Skin epidermis (tissue), 12 donors: ENCODE data around the gene NEK11.

ENCODE experiments used
- H3K27ac ChIP-seq, 21 experiments: fragments of 200-600 bp; sonication (generic) in 11 of 21; one replicate each; pipeline ENCODE4 v1.5.0; 2020; ENCODE audit warnings: mild to moderate bottlenecking in 3 of 21, inconsistent platforms in 2 of 21, moderate library complexity in 2 of 21
- H3K4me3 ChIP-seq, 7 experiments: fragments of 200-600 bp; sonication (generic) in 2 of 7; one replicate each; pipeline ENCODE4 v1.5.0; 2020; ENCODE audit warnings: inconsistent platforms in 2 of 7, mild to moderate bottlenecking in 2 of 7, moderate library complexity in 1 of 7

Gene NEK11

GRCh38 chr3:131200636-131201199 lies 174.0 kb downstream of the NEK11 start:
- H3K4me3 ChIP-seq: no peak overlapping the region
- no peak overlapping the region for H3K27ac ChIP-seq

DNA sequence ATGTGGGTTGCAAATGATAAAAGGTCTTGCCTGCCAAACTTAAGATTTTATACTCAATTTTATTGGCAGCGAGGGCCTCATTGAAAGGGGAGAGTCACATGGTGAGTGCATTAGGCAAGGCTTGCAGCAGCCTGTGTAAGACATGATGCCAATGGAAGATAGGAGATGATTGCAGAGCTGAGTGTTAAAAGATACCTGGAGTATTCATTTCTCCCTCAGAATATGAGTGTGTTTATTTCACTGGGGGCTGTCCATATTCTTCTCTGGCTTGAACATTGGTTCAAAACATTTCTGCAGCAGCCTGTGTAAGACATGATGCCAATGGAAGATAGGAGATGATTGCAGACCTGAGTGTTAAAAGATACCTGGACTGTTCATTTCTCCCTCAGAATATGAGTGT lies 189.7 kb downstream of the NEK11 start:
- Histone ChIP-seq H3K4me3 (no peak overlapping the region), H3K27ac (no peak overlapping the region)

- no peak overlapping the region for H3K27ac ChIP-seq
- H3K4me3 ChIP-seq: no peak overlapping the region
These were observed 190.1 kb downstream of the NEK11 start for GRCh38 chr3:131216801-131217200.

- Histone ChIP-seq H3K4me3 (no peak overlapping the region), H3K27ac (no peak overlapping the region)
These were observed 190.6 kb downstream of the NEK11 start for GRCh38 chr3:131217296-131217741.

- H3K27ac ChIP-seq: no peak overlapping the region
These were observed 191.5 kb downstream of the NEK11 start for GRCh38 chr3:131218196-131218595.

GRCh38 chr3:131221731-131222130 lies 195.1 kb downstream of the NEK11 start:
- no peak overlapping the region for H3K27ac ChIP-seq
- H3K4me3 ChIP-seq: no peak overlapping the region

More at GRCh38 chr3:131218196-131218595, 191.5 kb downstream of the NEK11 start:
- H3K4me3 ChIP-seq: no peak overlapping the region

DNA sequence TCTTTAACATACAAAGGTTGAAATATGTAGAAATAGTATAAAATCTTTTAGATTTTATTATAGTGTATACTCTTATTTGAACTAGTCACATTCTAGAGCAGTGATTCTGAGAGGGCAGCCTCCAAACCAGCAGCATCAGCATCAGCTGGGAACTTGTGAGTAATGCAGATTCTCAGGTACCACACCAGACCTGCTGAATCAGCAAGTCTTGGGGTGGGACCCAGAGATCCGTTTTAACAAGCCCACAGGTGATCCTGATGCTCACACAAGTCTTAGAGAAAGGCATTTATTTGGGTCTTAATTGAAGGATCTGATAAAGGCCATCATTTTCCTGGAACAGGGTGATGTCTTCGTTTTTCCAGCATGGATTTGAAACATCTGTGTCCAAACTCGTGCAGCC lies 195.9 kb downstream of the NEK11 start:
- Histone ChIP-seq H3K4me3 (no peak overlapping the region), H3K27ac (no peak overlapping the region)

GRCh38 chr3:131223373-131224289 lies 197.0 kb downstream of the NEK11 start:
- Histone ChIP-seq H3K4me3 (no peak overlapping the region), H3K27ac (no peak overlapping the region)

GRCh38 chr3:131224886-131225550 lies 198.3 kb downstream of the NEK11 start:
- Histone ChIP-seq H3K27ac (no peak overlapping the region), H3K4me3 (no peak overlapping the region)

- no peak overlapping the region for H3K27ac ChIP-seq
- H3K4me3 ChIP-seq: no peak overlapping the region
These were observed 201.8 kb downstream of the NEK11 start for GRCh38 chr3:131228522-131228921.

- H3K4me3 ChIP-seq: no peak overlapping the region
- no peak overlapping the region for H3K27ac ChIP-seq
These were observed 205.2 kb downstream of the NEK11 start for GRCh38 chr3:131231710-131232389.

GRCh38 chr3:131232711-131233267 lies 206.1 kb downstream of the NEK11 start:
- Histone ChIP-seq H3K4me3 (no peak overlapping the region), H3K27ac (no peak overlapping the region)

GRCh38 chr3:131233900-131234668 lies 207.4 kb downstream of the NEK11 start:
- H3K27ac ChIP-seq: no peak overlapping the region
- H3K4me3 ChIP-seq: no peak overlapping the region

GRCh38 chr3:131236421-131236820 lies 209.7 kb downstream of the NEK11 start:
- H3K4me3 ChIP-seq: no peak overlapping the region
- H3K27ac ChIP-seq: no peak overlapping the region

DNA sequence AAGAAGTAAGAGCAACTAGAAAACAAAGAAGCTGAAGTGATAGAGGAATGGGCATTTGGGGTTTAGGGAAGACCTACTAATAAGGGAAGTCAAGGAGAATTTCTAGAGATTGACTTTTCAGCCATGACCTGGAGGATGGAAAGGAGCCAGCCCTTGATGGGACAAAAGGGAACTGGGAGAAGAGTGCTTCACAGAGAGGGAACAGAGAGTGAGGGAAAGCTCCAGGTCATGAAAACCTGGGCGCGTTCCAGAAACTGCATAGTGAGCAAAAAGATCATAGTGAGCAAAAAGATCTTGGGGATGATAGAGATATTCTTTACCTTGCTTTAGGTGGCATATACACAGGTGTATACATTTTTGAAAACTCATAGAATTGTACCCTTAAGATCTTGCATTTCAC lies 211.8 kb downstream of the NEK11 start:
- H3K4me3 ChIP-seq: no peak overlapping the region
- no peak overlapping the region for H3K27ac ChIP-seq

DNA sequence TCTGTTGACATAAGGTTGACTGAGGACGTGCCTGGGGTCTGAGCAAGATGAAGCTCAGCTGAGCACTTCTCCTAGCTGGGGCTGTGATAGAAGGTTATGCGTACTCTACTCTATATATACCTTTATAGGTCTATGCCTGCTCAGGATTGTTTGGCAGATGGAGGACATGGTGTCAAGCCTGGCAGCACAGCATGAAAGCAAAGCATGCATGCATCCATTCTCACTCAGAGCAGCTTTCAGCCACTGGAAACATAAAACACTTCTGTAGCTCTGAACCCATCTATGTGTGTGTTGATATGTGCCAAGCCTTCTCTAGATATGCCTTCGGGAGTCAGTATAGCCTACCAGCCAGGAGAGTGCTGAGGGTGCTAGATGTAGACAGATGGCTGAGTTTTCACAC lies 212.6 kb downstream of the NEK11 start:
- Histone ChIP-seq H3K27ac (no peak overlapping the region), H3K4me3 (no peak overlapping the region)

GRCh38 chr3:131242201-131242600 lies 215.5 kb downstream of the NEK11 start:
- no peak overlapping the region for H3K4me3 ChIP-seq
- no peak overlapping the region for H3K27ac ChIP-seq

- Histone ChIP-seq H3K27ac (no peak overlapping the region), H3K4me3 (no peak overlapping the region)
These were observed 223.8 kb downstream of the NEK11 start for GRCh38 chr3:131250466-131250865.

DNA sequence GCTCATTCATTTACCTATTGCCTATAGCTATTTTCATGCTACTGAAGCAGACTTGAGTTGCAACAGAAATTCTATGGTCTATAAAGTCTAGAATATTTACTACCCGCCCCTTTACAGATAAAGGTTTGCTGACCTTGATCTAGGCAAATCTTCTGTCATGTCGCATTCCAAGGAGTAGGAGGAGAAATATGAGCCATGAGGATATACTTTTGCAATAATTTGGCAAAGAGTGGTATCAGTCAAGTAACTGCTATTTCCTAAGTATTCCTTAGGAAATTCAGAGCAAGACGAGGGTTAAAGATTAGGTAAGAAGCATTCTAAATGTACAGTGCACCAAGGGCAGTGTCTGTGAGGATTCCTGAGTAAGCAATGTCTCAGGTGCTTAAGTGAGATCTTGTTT lies 233.8 kb downstream of the NEK11 start:
- no peak overlapping the region for H3K27ac ChIP-seq

More for the DNA sequence above, 233.8 kb downstream of the NEK11 start:
- no peak overlapping the region for H3K4me3 ChIP-seq
